Stimulated activated CD8-positive, alpha-beta memory T cell treated with anti-CD3 and anti-CD28 coated beads, Interleukin-7, amount 100 ng/mL, for 24 hours (primary cell): ENCODE measurements around the gene TRIM44.

ENCODE experiments used
- DNase-seq: peaks from one replicate; pipeline ENCODE4 v3.0.0-alpha.2; 2020; ENCODE audit warnings: low read depth

Gene TRIM44

DNA sequence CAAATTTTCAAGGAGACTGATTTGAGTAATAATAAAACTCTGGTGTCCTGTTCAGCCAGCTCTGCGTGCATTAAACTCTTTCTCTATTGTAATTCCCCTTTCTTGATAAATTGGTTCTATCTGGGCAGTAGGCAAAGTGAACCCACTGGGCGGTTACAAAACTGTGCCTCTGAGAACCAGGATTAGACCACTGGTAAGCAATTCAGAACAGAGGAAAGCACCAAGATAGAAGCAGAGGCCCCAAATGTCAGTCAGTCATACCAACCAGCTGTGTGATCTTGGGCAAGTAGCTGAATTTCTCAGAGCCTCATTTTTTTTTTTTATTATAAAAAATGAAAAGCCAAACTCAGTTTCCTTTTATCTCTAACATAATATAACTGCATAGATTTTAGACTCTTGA is 54.9 kb downstream of the TRIM44 start:
- no peak for DNase-seq

DNA sequence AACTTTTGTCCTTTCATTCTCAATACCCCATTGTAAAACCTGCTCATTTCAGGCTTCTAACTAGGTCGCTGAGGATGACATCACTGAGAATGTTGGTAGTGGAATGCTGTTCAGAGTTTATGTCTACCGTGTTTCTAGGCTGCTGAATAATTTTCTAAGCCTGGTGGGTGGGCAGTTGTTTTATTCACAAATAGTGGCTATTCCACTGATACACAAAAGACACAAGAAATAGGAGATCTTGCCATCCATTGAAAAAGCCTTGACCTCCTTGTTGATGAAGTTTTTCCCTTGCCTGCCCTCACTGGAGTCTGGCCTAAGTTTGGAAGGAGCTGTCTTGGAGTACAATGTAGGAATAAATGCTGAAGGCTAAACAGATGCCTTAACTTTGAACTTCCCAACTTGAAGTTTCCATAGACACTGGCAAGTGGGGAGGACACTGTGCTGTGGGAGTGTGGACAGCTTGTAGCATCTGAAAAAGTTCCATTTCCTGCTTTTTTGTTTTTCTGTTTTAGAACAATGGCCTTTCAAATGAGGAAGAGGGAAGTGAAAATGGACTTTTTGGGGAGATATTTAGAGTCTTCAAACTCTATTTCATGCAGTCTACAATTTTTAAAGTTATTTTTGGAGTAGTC is 59.2 kb downstream of the TRIM44 start:
- no peak for DNase-seq

DNA sequence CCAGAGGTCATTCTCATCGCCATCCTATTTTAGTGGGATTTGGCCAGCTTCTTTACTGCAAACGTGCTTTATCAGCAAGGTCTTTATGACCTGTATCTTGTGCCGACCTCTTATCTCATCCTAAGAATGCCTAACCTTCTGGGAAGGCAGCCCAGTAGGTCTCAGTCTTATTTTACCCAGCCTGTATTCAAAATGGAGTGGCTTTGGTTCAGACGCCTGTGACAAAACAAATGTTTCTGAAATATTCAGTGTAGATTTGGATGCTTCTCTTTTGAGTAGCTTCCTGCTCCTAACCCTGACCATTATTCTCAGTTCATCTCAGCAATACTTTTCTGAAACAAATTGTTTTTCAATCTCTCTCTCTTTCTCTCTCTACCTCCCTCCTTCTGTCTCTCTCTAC is 60.1 kb downstream of the TRIM44 start:
- no peak for DNase-seq

DNA sequence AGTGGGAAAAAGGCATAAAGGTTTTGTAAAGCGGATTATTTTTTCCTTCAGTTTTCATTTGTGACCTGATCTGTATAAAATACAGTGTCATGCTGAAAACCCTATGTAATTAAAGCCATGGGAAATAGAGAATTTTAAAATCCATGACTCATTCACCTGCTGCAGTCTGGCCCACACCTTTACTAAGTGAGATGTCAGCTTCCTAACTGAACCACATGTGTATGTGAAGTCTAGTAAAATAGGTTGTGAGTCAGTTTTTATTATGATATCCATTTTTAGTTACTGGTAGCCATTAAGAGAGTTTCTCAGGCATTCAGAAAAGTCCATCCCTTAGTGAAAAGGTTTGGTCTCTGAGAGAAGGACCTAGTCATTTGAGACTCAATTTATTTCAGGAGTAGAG is 60.9 kb downstream of the TRIM44 start:
- DNase-seq, result no peak

DNA sequence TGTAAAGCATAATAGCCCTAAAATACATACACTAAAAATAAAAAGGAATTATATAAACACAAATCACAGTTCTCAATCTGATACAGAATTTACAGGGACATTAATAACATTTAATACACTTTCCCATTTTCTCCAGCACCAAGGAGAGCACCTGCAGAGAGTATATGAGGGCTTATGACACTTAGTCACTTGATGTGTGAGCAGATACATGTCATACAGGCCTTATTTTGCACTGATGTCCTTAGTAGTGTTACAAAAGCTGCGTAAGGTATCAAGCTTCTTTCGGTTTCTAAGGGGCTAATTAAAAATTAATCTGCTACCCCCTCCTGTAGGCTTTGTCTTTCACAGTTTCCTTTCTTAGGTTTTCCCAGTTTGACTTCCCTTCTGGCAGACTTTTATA is 61.3 kb downstream of the TRIM44 start:
- DNase-seq, result no peak

DNA sequence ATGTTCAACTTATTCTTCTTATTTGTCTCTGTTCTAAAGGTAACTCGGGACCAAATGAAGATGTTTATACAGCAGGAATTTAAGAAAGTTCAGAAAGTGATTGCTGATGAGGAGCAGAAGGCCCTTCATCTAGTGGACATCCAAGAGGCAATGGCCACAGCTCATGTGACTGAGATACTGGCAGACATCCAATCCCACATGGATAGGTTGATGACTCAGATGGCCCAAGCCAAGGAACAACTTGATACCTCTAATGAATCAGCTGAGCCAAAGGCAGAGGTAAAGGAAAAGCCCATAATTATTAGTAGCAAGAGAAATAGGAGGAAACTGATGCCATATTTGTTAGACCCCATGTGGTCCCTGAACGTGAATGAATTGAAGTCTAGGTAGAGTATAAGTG is 63.3 kb downstream of the TRIM44 start:
- no peak for DNase-seq

DNA sequence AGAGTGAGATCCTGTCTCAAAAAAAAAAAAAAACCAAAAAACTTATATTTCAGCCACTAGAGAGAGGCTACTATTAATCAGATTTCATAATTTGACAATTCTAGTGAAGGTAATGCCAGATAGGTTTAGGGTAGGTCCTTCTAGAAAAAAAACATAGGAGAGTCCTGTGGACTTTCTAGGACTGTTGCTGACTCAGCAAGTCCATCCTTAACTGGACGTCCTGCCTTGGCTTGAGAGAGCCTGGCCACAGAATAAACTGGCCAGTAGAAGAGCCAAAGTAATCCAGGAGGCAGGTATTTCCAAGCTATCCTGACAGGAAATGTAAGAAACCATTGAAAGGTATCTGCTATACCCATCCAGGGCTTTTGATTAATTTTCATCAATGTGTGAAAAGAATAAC is 64.6 kb downstream of the TRIM44 start:
- no peak for DNase-seq

DNA sequence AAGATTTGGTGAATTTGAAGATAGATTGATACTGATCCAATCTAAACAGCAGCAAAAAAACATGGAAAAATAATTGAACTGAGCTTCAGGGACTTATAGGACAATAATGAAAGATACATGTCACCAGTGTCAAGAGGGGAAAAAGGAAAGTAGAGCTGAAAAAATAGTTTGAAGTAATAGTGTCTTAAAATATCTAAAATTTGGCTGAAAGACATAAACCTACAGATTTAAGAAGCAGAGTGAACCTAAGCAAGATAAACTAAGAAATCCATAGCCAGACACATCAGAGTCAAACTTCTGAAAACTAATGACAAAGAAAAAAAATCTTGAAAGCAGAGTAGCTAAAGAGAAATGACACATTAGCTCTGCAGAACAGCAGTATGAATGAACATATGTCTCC is 67.7 kb downstream of the TRIM44 start:
- DNase-seq, result no peak

DNA sequence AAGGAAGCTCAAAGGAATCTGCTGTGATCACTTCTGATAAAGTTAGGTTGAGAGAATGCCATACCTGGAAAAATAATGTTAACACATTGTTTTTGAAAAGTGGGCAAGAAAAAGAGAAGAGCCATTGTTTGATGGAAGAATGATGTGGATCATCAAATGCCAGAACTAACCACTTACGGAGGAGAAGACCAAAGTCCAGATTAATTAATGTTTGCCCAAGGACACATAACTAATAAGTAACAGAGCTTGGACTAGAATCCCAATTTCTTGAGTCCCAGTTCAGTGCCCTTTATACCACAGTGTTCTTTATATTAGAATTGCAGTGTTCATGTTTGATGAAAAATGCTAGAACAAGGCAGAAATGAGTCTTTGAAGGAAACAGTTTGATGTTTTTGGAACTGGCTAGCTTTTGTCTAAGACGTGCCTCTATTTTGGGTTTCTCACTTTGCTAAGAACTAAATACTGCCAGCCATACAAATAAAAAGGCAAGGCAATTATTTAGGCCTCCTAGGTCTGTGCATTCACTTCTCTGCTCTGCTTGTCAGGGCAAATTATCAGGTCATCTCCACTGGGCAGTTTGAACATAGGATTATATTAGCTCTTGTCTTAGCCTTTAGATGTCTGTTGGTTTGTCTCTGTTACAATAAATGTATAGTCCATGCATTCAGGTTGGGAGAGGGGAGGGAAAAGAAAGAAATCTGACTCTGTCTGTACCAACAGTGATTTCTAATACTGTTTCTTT is 72.3 kb downstream of the TRIM44 start:
- no peak for DNase-seq

DNA sequence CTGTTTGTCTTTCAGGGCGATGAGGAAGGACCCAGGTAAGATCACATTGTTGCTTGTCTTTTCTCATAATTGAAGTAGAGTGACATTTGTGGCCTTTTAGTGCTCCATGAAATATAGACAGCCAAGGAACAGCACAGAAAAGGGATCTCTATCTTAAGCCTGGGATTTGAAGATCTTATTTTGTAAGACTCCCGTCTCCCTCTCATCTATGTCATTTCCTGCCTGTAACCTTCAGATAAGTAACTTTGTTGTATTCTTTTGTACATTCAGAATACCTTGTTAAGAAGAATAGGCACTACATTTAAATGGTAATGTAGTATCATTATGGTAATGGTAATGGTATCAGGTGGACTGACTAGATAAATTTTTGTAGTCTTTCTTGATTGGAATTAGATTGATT is 72.8 kb downstream of the TRIM44 start:
- DNase-seq, result no peak

DNA sequence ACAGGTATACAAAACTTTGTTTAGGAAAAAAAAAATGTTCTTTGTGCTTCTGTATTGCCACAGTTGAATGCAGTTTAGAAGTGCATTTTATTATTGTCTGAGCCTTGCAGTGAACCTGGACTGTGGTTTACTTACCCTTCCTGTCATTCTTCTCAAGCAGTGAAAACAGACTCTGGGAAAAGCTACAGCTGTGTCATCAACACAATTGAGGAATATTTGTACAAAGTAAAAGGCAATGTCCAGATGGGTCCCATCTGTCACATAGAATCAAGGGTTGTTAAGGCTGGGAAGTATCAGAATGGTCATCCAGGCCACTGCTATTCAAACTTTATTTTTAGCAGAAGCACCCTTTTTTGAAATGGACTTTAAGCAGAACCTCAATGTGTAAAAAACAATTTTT is 73.3 kb downstream of the TRIM44 start:
- DNase-seq, result no peak

DNA sequence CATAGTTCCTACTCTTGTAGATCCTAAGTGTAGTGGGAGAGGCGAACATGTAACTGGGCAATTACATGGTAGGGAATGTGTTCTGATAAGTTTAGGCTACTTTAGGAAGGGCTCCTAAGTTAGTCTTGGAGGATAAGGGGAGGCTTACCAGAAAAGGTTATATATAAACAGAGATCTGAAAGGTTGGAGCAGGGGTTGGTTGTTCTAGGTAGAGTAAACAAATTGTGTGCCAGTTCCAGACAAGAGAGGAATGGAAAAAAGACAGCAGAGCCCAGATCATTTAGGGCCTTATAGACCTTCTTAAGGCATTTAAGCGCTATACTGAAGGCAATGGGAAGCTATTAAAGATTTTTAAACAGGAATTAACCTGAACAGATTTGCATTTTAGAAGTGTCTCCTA is 74.4 kb downstream of the TRIM44 start:
- DNase-seq, result no peak

DNA sequence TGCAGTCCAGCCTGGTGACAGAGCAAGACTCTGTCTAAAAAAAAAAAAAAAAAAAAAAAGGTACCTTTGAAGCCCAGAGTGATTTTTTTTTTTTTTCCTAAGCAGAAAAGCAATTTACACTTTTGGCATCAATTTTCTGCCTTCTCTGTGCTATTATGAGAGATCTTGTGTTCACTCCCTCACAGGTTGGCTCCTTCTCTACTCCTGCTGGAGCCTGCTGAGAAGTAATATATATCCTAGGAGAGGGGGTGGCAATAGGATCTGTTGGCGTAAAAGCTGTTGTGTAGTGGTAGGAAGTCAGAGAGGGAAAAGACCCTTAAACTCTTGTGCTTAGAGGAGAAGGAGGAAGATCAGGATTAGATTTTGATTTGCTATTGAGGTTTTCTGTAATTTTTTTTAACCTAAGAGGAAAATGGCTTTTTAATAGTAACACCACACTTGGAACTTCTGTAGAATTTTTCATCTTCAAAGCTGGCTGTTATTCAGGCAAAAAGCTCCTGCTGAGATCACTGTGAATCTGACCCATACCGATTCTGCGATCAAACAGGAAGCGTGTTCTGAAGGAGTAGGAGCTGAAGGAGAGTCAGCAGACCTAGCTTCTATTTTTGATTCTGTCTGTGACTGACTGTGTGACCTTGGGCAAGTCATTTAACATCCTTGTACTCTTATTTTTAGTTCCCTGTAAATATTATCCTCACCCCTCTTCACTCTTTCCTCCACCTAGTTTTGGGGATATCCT is 77.7 kb downstream of the TRIM44 start:
- DNase-seq, result no peak

DNA sequence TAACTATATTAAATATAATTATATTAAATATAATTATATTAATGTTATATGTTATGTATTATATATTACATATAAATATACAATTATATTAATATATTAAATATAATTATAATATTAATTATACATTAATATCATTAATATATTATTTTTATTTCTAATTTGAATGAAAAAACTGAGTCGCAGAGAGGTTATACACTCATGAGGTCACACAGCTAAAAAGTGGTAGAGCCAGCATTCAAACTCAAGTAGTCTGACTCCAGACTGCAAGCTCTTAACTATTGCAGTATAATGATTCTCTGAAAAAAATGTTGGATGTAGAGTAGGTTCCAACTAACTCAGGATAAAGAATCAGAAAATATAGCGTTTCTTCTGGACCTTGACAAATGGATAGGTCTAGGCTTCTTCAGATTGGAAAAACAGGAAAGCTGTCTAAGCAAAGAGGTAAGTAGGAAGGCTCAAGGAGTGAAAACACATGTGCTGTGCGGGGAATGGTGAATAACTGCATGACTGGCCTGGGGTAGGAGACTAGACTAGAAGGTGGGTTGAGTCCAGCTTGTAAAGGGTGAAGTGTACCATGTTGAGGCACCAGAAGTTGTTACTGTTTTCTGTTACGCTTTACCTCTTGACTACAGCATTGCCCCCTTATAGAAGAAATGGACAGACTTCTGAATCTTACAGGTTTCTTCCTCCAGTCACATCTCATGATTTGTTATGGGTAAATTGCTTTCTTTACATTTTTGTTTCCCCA is 80.3 kb downstream of the TRIM44 start:
- DNase-seq, result no peak

DNA sequence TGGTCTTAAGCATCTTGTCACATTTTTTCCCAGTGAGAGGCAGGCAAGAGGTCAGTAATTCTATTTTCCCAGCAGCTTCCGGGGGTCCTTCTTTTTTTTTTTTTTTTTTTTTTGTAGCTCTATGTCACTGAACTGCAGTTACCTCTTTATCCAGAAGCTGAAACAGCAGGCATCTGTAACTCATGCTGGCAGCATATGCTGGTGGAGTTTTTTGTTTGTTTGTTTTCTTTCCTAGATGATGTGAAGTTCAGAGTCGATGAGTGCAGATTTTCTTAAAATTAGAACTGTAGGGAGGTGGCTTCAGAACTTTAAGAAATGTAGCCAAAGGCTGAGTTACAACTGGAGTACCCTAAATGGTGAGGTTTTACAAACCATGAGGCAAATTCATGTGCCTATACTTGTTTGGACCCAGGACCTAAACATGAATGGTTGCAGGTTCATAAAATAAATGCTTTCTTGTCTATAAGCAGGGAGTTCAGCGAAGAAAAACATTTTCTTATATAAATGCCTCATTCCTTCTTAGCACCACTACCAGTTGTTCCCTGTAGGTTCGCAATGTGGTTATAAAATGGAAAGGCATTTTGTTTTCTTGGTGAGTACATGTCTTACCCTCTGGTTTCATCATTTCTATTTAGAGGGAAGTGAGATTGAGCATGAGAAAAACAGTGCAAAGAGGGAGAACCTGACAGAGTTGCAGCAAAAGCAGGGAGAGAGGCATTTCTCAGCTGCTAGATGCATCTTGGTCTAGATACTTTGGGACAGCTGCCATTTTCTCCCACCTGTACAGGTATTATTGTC is 84.0 kb downstream of the TRIM44 start:
- DNase-seq, result no peak

DNA sequence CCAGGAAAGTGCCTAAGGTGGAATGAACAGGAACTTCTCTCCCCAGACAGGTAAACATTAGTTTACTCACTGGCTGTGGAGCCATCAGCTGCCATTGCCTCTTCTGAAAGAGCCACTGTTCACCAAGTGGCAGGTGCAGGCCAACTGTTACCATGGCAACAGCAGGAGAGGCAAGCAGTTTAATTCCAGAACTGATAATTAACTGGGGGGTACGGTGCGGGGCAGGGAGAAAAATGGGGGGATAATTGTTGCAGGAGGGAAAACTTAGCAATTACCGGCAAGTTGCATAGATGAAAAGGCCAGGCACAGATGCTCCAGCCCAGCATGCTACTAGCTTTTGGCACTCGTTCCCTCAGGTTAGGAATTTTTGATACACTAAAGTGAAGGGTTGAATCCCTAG is 85.1 kb downstream of the TRIM44 start:
- DNase-seq, result no peak

DNA sequence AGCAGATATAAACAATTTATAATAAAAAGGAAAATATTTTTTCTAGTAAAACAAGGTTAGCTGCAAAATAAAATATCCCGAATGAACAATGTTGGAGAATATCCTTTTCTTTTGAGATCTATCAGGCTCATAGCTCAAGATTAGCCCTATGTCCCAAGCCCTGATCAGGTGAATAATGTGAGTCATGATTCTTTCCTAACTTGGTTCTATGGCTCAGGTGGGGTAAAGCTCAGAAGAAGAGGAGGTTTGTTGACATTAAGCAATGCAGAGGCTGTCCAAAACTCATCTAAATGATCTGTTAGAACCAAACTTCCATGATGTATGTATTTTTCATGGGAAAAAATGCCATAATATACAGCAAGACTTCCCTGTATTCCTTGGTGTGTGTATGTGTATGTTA is 86.1 kb downstream of the TRIM44 start:
- DNase-seq, result no peak

DNA sequence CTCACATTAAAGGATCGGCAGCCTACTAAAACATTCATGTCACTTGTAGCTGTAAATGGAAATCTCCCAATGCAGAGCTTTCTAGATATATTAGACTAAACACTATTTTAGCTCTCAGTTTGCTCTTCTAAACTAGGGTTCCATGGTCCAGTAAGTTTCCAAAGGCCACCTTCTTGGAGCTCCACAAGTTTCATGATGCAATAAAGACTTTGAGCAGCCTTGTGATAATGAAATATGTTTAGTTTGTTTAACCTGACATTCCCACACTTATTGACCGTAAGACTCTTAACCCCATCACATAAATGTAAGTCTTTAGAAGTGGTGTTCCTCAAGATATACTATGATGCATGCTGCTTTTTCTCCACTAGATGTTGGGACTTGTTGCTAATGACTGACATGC is 87.7 kb downstream of the TRIM44 start:
- DNase-seq, result no peak

DNA sequence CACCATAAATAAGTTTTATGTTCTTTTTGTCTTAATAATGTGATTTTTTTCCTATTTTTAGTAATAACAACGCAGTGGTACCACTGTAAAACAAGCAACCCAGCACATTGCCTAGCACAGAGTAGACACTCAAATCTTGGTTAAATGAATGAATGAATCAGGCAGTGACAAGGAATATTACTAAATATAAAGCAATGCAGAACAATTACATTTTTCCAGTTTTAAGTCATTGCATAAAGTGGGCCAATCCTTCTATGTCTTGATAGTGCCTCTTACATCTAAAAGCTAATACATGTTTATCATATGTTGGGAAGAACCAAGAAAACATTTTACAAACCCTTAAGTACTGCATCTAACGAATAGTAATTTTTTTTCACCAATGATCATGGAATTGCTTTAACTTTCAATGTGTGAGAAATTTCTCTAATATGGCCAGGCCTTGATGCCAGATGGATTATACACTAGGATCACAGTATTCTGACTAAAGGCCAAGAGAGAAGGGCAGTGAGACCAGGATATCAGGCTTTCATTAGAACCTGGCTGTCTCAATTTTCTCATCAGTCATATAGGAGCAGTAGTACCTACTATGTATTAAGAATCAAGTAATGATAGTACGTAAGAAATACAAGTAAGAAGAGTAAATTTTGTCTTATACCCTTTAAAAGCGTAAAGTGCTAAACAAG is 88.5 kb downstream of the TRIM44 start:
- DNase-seq, result no peak

DNA sequence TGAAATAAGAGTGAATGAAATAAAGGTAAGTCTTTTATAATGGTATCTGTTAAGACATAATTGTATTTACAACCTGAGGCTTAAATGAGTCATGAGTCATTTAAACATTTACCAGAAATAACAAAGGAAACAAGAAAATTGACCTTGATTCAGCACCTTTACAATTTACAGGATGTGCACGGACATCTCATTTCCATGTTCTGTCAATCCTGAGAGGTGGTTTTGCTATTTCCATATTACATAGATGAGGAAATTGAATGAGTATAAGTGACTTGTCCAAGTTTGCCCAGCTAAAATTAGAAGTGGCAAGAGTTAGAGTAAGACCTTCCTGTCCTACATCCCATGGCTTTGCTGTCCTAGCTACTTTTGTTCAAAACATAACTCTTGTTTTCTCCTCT is 89.1 kb downstream of the TRIM44 start:
- DNase-seq, result no peak

DNA sequence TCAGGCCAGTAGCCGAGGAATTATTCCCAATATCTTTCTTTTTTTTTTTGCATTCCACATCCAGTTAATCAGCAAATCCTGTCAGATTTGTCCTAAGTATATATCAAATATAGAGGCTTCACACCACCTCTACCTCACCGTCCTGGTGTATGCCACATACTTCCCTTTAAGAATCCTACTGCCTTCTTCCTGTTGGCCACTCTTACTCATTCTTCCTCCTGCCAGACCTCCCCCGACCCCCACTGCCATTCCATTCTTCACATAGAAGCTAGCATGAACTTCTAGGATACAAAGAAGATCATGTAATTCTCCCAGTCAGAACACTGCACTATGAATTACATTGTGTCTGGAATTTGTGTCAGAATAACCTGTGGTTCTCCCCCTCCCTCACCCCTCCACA is 89.5 kb downstream of the TRIM44 start:
- DNase-seq, result no peak
